ENCODE measurements around the gene TRAPPC11.
"Not testable (repeated sequence)": the region's sequence is repeated elsewhere in the genome, so short reads cannot be mapped to it uniquely, and the experiment has no call there.

The TRAPPC11 gene

DNA sequence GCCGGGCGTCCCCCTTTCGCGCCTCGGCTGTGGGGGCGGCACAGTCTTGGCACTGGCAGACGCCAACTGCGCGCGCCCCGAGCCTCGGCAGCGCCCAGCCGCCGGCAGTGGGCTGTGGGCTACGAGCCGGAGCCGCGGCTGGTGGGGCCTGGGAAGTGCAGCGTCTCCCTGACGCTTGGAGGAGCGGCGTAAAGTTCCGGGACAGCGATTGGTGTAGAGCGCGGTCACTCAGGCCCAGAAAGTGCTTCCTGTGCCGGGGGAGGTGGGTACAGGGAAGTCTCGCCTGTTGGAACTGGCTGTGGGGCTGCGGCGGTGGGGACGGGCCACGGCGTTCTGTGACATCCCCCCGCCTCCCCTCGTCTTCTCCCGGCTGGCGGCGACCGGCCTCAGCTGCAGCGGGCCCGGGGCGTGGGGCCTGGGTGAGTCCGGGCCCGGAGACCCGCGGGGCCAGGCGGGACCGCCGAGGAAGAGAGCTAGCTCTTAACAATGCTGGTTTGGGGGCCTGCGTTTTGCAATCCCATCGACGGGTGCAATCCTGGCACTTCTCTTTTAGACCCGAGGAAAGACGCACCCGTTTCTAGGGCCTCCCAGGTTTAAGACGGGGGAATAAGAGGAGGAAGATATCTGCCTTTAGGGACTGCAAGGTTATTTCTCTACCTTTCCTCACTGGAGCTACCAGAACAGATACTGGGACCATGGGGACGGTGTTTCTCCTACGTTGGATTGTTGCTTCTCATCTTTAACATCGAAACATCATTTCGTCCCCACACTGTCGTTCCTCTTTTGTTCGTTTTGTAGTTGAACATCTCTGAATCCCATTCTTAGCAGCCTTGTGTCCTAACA, at the start of gene TRAPPC11, which contains the start of gene RWDD4:
Gene TRAPPC11, plus strand, starts transcription at position 265 of the 843 bp plus-strand sequence. CDS start 4,575 bp downstream, outside the sequence.
Gene RWDD4, minus strand, starts transcription at position 157 of the 843 bp plus-strand sequence. CDS start 233 bp downstream, outside the sequence.
- DNase-seq = peak; percentile 99

DNA sequence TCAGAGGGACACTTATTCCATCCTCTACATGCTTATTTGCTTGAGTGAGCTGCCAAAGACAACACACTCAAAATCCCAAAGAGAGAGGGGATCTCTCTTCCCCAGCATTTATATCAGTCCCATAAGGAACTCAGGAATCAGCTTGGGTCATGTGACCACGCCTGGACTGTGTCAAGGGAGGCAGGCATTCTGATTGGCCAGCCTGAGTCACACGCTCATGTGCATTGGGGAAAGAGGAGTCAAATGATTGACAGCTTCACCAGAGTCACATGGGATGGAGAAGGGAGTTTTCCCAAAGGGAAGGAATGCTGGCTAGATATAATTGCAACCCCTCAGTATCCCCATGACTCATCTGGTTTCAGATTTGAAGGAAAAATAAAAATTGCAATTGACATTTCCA, 49.1 kb upstream of the TRAPPC11 start:
- no peak for DNase-seq

DNA sequence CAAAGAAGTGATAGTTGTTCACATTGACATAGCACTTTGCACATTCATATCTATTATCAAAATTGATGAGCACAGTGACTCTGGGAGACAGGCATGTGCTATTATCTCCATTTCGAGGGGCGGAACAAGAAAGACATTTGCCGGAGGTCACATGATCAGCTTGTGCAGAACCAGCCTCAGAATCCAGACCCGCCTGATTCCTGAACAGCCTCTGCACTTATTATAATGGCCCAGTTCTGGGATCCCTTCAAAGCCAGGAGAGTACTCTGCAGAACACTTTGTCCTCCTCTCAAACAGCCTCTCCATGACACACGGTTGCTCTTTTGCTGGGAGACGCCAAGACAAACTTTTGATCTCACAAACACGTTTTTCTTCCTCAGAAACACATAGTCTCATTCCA, 48.5 kb upstream of the TRAPPC11 start:
- DNase-seq = no peak

DNA sequence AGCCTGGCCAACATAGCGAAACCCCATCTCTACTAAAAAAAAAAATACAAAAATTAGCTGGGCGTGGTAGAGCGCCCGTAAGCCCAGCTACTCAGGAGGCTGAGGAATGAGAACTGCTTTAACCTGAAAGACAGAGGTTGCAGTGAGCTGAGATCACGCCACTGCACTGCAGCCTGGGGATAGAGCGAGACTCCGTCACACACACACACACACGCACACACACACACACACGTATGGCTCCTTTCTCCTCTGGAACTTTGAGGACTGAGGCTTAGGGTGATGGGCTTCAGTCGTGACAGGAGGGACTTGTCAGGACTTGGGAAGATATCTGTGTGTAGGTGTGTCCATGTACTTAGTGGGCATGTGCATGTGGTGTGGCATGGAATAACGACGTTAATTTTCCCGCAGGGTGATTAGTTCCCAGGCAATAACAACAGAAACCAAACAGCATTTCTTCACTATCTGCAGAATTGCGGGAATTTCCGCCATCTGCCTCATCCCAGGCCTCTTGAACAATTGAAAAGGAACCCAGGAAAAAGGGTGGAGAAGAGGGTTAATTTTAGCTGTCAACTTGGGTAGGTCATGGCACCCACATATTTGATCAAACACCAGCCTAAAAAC, 47.8 kb upstream of the TRAPPC11 start:
- no peak for DNase-seq

DNA sequence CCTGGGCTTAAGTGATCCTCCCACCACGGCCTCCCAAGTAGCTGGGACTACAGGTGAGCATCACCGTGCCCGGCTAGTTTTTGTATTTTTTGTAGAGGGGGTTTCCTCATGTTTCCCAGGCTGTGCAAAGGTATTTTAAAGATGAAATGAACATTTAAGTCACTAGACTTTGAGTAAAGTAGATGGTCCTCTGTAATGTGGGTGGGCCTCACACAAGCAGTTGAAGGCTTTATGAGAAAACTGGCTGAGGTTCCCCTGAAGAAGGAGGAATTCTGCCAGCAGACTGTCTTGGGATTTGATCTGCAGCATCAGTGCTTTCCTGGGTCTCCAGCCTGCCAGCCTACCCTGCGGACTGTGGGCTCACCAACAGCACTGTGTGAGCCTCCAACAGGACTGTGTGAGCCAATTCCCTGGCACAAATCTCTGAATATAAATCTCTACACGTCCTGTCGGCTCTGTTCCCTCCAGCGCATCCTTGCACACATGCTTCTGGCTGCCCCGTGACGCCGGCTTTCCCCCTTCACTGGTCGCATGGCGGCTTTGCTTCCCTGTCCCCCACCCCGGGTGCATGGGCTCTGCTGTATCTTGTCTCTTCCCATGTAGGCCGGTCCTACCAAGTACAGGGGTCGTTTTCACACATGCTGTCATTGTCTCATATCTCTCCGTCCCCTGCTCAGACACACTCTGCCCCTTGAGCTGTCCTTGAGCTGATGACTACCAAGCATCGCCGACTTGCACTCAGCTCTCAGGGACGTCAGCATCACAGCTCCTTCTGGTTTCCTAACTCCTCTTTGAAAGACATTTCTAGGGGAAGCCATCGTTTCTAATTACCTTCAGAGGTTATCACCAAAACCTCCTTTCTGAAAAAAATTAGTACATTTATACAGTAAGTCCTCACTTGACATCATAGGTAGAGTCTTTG, 46.5 kb upstream of the TRAPPC11 start:
- DNase-seq = no peak

DNA sequence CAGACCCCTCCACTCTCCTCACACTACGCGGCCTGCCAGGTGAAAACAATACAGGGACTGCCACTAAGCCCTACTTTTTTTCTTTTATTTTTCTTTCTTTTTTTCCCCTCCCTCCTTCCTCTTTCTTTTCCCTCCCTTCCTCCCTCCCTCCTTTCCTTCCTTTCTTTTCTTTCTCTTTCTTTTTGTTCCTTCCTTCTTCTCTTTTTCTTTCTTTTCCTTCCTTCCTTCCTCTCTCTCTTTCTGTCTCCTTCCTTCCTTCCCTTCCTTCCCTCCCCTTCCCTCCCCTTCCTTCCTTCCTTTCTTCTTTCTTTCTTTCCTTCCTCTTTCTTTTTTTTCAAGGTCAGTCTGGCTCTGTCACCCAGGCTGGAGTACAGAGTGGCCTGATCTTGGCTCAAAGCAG, 42.0 kb upstream of the TRAPPC11 start:
- DNase-seq = no peak

DNA sequence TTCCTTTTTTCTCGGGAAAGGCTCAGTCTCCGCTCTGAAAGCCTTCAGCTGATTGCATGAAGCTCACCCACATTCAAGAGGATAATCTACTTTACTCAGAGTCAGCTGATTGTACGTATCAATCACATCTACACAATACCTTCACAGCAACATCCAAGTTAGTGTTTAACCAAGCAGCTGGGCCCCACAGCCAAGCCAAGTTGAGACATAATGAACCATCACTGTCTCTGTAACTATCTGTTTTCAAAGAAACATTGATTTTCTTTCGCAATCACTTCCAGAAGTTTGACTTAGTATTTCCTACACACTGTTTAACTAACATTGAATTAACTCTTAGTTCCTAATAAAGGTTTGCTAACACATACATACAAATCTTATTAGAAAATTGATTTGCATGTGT, 40.4 kb upstream of the TRAPPC11 start:
- DNase-seq = peak; percentile 46

DNA sequence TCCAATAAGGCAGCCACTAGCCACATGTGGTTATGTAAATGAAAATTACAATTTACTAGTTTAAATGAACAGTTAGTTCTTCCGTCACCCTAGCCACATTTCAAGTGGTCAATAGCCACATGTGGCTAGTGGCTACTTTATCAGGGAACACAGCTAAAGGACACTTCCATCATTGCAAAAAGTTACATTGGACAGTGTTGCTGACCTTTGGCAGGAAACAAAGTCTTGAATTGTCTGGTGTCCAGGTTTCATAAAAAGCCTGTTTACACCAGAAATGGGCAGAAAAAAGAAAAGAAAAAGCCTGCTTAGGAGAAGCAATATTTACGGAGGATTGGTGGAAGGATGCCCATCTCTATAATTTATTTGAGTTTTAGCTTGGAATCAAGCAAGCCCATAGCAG, 38.7 kb upstream of the TRAPPC11 start:
- DNase-seq = no peak

DNA sequence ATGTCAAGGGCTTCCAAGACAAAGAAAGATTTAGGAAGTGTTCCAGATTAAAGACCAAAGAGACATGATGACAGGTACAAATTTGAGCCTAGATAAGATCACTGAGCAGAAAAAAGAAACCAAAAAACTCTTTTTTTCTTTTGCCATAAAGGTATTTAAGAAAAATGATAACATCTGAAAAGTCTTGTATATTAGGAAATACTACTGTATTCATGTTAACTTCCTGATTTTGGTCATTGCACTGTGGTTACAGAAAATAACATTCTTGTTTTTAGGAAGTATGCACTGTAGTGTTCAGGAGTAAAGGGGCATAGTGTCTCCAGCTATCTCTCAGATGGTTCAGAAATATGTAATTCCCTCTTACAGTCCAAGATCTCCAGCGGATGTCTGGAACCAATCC, 37.2 kb upstream of the TRAPPC11 start:
- DNase-seq = no peak

DNA sequence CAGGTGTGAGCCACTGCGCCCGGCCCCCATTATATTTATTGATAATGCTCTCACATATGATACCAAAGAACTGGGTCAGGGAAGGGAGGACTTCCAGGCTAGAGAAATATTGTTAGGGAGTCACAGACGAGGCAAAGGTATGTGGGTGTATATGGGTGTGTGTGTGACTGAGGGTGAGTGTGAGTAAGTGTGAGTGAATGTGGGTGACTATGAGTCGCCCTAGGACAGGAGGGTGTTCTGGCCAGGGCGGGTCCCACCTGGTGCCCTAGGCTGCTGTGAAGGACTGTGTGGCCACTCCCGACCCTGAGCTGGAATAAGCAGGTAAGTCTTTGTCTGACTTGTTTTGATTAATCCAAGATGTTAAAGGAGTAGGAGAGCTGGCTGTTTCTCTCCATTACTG, 34.5 kb upstream of the TRAPPC11 start:
- DNase-seq = no peak

DNA sequence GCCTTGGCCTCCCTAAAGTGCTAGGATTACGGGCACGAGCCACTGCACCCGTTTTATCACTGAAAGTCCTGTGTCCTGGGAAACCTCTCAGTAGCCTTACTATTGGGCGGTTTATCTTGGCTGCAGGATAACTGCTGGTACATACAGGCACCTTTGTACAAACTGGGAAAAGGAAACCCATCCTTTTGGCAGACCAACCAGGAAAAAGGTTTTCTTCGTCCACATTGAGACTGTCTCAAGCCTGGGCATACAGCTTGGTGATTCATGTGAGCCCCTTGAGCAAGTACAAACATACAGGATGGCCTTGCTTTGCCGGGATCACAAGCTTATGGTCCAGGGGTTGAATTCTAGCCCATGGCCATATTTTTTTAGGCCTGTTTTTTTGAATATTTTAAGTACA, 32.9 kb upstream of the TRAPPC11 start:
- DNase-seq = no peak

DNA sequence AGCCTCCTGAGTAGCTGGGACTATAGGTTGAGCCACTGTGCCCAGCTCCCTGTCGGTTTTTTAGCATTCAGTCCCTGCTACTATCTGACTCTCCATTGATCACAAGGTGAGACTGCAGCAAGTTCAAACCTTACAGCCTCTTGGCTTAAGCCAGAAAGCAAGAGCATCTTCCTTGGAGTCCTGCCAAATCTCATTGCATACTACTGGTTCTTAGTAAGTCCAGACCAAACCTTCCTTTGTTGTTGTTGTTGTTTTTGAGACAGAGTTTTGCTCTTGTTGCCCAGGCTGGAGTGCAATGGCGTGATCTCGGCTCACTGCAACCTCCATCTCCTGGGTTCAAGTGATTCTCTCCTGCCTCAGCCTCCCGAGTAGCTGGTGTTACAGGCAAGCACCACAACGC, 31.8 kb upstream of the TRAPPC11 start:
- DNase-seq = not testable (repeated sequence)

DNA sequence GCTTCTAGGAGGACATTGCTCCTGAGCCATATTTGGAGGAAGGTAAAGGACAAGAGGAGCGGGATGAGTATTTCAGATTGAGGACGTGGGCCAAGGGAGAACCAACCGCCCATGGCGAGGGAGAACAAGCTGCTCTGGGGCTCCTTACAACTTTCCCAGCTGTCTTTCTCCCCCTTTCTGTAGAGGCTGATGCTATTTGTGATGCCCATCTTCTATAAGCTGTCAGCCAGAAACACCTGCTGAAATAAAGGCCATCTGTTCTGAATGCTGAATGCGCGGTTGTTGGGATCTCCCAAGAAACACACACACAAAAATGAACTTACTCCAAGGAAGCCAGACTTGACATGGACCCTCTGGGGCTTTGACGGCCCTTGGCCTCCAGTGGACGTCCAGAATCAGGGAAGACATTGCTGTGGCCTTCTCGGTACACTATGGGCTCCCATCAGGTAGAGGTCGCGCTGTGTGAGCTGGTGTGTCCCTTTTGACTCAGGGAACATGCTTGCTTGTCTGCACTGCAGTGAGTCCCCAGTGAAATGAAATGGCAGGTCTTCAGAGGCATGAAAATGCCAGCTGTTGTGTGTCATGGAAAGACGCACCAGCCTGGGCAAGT, 31.0 kb upstream of the TRAPPC11 start:
- no peak for DNase-seq

DNA sequence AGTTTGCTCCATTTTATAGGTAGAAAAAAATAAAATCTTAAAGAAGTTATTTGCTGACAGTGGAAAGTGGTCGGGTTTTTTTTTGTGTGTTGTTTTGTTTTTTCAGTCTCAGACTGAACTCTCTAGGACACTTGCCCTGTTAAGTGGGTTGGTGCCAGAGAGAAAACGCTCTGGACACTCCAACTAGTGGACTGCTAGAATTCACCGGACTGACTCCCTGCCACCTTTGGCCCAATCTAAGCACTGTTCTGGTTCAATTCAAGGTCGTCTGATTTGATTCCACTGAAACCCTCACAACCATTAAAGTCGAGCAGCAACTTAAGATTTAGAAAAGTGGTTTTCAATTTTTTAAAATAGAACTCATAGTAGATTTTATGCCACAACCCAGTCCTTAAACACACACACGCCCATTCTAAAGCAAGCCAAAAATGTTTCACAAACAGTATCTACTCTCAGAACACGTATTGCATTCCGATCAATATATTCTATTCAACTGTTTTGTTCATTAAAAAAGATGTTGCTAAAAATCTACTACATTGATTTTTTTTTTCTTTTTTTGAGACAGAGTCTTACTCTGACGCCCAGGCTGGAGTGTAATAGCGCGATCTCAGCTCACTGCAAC, 27.4 kb upstream of the TRAPPC11 start:
- DNase-seq = no peak

DNA sequence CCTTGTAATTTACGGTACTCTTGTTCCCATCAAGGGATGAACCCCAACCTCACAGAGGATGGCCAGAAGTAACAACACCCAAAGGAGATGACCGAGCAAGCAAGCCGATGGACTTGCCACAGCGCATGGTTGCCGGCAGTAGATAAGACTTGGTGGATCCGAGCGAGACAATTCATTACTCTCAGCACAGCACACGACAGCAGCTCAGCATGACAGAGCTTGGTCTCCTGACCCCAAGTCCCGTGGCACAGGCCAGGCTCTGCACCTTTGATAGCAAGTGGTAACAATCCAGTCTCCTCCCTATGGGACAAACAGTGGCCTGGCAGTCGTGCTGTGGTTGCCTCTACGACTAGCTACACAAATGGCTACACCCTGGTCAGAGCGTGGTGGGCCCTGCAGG, 26.4 kb upstream of the TRAPPC11 start:
- no peak for DNase-seq

DNA sequence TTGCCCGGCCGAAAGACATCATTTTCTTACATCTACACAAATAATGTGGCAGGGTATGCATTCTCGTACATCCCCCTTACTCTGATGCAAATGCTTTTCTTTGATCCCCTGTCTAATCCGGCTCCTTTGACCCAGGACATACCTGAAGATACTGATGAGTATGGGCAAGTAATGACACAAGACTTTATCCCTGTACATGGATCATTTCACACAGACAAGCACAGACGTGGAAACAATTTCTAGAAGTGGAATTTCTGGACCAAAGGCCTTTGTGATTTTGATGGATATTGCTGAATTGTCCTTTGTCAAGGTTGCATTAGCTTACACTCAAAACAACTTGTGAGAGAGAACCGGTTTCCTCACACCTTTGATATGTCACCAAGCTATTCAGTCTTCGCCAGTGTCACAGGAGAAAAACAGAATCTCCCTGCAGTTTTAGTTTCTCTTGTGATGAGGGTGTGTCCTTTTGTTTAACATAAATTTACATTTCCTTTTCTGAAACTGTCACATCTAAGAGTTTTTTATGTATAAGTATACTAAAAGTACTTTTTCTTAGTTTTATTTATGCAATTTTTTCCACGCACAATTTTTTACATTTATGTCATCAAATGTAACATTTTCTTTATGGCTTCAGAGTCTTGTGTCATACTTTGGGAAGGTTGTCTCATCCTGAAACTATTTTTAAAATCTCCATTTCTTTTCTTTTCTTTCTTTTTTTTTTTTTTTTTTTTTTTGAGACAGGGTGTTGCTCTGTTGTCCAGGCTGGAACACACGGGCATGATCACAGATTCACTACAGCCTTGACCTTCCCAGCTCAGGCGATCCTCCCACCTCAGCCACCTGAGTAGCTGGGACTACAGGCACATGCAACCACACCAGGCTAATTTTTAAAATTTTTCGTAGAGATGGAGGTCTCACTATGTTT, 25.4 kb upstream of the TRAPPC11 start:
- peak; percentile 18 for DNase-seq

DNA sequence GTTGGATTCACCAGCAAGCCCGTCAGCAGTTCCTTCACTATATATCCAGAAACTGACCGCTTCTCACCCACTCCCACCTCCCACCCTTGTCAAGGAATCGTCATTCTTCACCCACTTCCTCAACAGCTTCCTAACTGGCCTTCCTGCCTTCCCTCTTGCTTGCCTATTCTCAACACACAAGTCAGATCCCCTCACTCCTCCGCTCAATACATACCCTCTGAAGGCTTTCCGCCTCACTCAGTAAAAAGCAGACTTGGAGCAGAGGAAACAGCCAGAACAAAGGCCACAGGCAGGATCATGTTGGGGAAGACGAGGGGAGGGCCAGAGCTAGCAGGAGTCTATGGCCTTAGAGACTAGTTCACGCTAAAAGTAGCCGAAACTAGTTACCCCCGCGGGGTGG, 23.8 kb upstream of the TRAPPC11 start:
- peak; percentile 59 for DNase-seq

DNA sequence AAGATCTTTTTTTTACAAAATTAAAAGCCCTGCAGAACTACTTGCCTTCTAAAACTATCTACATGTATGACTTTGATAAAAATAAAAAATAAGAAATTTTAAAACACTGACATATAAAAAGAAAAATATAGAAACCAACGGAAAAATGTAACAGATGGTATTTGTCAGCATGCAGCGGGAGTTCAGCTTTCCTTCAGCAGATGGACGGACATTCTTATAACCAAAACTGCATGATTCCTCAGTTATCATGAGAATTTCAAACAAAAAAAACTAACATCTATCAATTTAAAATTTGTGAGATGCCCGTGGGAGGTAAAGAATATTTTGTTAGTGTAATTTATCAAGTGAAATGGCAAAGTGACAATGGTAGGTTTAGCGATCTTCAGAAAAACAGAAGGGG, 23.4 kb upstream of the TRAPPC11 start:
- no peak for DNase-seq

DNA sequence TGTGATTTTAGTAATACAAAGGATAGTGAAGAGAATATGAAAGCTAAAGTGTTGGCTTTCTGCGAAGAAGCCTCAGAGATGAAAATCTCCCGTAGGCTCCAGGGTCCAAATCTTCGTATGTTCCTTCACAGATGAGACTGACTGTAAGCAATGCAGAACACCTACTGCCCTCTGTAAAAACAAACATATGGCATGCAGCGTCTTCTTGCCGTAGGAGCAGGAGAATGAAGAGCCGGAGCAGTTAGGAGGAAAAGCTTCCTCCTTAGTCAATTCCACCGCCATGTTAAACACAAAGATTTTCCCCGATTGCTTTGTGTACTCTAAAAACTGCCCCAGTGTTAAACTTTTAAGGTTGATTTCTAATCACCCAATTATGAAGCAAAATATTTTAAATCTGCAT, 22.6 kb upstream of the TRAPPC11 start:
- no peak for DNase-seq

DNA sequence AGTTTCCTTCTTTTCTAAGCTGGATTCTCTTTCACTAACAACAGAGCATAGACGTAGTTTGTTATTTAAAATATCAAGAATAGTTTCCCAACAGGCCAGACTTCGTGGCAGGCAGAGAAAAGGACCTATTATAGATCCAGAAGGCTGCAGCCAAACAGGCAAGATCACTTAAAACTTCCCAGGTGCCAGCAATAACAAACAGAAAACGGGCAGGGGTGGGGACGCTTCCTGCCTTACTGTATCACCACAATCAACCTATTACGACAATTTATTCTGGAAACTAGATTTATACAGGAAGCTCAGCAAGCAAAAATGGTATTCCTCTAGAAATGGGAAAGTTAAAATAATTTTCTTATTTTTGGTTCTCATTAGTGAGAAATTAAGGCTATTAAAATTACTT, 22.2 kb upstream of the TRAPPC11 start:
- peak; percentile 43 for DNase-seq

DNA sequence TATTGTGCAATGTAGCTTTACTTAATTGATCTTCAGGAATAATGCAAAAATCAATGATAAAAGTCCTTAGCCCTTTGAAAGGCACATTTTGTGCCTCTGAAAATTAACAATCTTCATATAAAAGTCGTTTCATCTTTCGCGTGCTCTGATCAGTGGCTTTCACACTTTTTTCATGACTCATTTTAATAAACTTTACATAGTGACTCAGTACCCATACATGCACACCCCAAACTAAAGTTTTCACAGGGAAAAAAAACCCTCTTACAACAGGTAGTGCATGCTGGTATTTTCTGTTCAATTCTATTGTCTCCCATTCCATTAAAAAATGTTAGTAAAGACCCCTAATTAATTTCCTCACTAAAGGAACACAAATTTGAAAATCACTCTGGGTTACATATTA, 21.6 kb upstream of the TRAPPC11 start:
- DNase-seq = no peak
